IMR-90 (cell line): Measurements from ENCODE around the gene ZEB2. TPM values are rescaled to one million over a fixed set of nuclear protein-coding genes. Genes with fewer than 3 reads are reported as not detected.

Experiments used
- ATAC-seq: fragments of 200-7000 bp; cut with Tn5 transposase; 2 replicates; pipeline ENCODE4 v1.9.1; 2020; ENCODE audit warnings: low read depth, mild to moderate bottlenecking, moderate library complexity
- BruUV-seq: library from RNA; stranded (reverse); fragments of 400-500 nt; replicated peaks from 2 replicates; lab custom pipeline; 2021; lab: Mats Ljungman, UMichigan
- CTCF ChIA-PET: fragments of 300-600 bp; formaldehyde crosslinking; extraction: SDS; loops from one replicate; lab custom pipeline; 2021; ENCODE audit warnings: antibody characterized with exemption; lab: Yijun Ruan, JAX
- POLR2A ChIA-PET: fragments of 300-600 bp; sonication (Branson Sonifier 250); formaldehyde crosslinking; loops from one replicate; lab custom pipeline; 2022; ENCODE audit warnings: antibody characterized with exemption; ENCODE audit not compliant: unreplicated experiment; lab: Charles Lee
- DNase-seq: peaks from one replicate; pipeline ENCODE4 v3.0.0; 2013
- H2AFZ ChIP-seq: replicated peaks from 2 replicates; pipeline ENCODE3; 2013; ENCODE audit warnings: low read length, mild to moderate bottlenecking; ENCODE audit not compliant: poor library complexity
- H2AK5ac ChIP-seq: 2 replicates; pipeline ENCODE4 v1.6.1; 2013; ENCODE audit warnings: low read depth, low read length, inconsistent platforms
- H2AK9ac ChIP-seq: replicated peaks from 2 replicates; pipeline ENCODE3; 2013; ENCODE audit warnings: mild to moderate bottlenecking, low read depth, low read length, moderate library complexity; ENCODE audit not compliant: poor library complexity
- H2BK120ac ChIP-seq: 2 replicates; pipeline ENCODE4 v1.6.1; 2013; ENCODE audit warnings: low read depth, low read length, inconsistent platforms
- H2BK15ac ChIP-seq: 3 replicates; pipeline ENCODE4 v1.6.1; 2013; ENCODE audit warnings: low read depth, low read length, inconsistent platforms
- H2BK20ac ChIP-seq: 2 replicates; pipeline ENCODE4 v1.6.1; 2013; ENCODE audit warnings: low read depth, mild to moderate bottlenecking, inconsistent platforms, low read length, moderate library complexity
- H2BK5ac ChIP-seq: 2 replicates; pipeline ENCODE4 v1.6.1; 2013; ENCODE audit warnings: mild to moderate bottlenecking, low read depth, low read length, inconsistent platforms; ENCODE audit not compliant: poor library complexity, severe bottlenecking
- H3K14ac ChIP-seq: replicated peaks from 2 replicates; pipeline ENCODE4 v1.6.1; 2013; ENCODE audit warnings: low read depth, low read length, inconsistent platforms
- H3K18ac ChIP-seq: 2 replicates; pipeline ENCODE4 v1.6.1; 2013; ENCODE audit warnings: low read depth, low read length, control low read depth
- H3K23ac ChIP-seq: 2 replicates; pipeline ENCODE4 v1.6.1; 2013; ENCODE audit warnings: low read depth, low read length, inconsistent platforms
- H3K27ac ChIP-seq: 2 replicates; pipeline ENCODE4 v1.5.1; 2013; ENCODE audit warnings: mild to moderate bottlenecking, control low read depth, low read length; ENCODE audit not compliant: insufficient read depth
- H3K27me3 ChIP-seq: 2 replicates; pipeline ENCODE4 v1.6.1; 2013; ENCODE audit warnings: low read length; ENCODE audit not compliant: control insufficient read depth, insufficient read depth
- H3K36me3 ChIP-seq: 2 replicates; pipeline ENCODE4 v1.6.1; 2013; ENCODE audit warnings: low read length, mixed read lengths; ENCODE audit not compliant: control insufficient read depth, insufficient read depth
- H3K4ac ChIP-seq: 2 replicates; pipeline ENCODE4 v1.6.1; 2013; ENCODE audit warnings: low read depth, low read length, inconsistent platforms
- H3K4me1 ChIP-seq: 2 replicates; pipeline ENCODE4 v1.6.1; 2013; ENCODE audit warnings: low read length, mixed read lengths; ENCODE audit not compliant: control insufficient read depth, insufficient read depth
- H3K4me2 ChIP-seq: 2 replicates; pipeline ENCODE4 v1.6.1; 2013; ENCODE audit warnings: low read depth, mild to moderate bottlenecking, control low read depth, low read length, moderate library complexity
- H3K4me3 ChIP-seq: 2 replicates; pipeline ENCODE4 v1.5.1; 2013; ENCODE audit warnings: low read depth, mild to moderate bottlenecking, control low read depth, low read length, moderate library complexity; ENCODE audit not compliant: insufficient read depth
- H3K56ac ChIP-seq: 2 replicates; pipeline ENCODE4 v1.6.1; 2013; ENCODE audit warnings: low read length, inconsistent platforms; ENCODE audit not compliant: insufficient read depth; ENCODE audit errors: extremely low read depth
- H3K79me1 ChIP-seq, 2 experiments: 2 replicates each; pipeline ENCODE4 v1.6.1; 2013; ENCODE audit warnings: low read length in 2 of 2, inconsistent platforms in 1 of 2, low read depth in 1 of 2
- H3K9ac ChIP-seq: 2 replicates; pipeline ENCODE4 v1.6.1; 2013; ENCODE audit warnings: low read depth, low read length, control low read depth
- H3K9me1 ChIP-seq: 2 replicates; pipeline ENCODE4 v1.6.1; 2013; ENCODE audit warnings: low read length, inconsistent platforms; ENCODE audit not compliant: insufficient read depth
- H3K9me3 ChIP-seq: 2 replicates; pipeline ENCODE4 v1.6.1; 2013; ENCODE audit warnings: low read length; ENCODE audit not compliant: control insufficient read depth, insufficient read depth
- H4K20me1 ChIP-seq: 2 replicates; pipeline ENCODE4 v1.6.1; 2013; ENCODE audit warnings: low read length, inconsistent platforms; ENCODE audit not compliant: insufficient read depth
- H4K5ac ChIP-seq: 2 replicates; pipeline ENCODE4 v1.6.1; 2013; ENCODE audit warnings: mild to moderate bottlenecking, low read depth, low read length, control low read depth
- H4K8ac ChIP-seq, 2 experiments: 2 replicates each; pipeline ENCODE4 v1.6.1; 2013; ENCODE audit warnings: low read depth in 2 of 2, low read length in 2 of 2, control low read depth in 1 of 2, inconsistent platforms in 1 of 2
- H4K91ac ChIP-seq: 2 replicates; pipeline ENCODE4 v1.6.1; 2013; ENCODE audit warnings: low read depth, low read length, inconsistent platforms; ENCODE audit not compliant: insufficient read depth
- CEBPB ChIP-seq: IDR thresholded peaks from 2 replicates; pipeline ENCODE4 v1.6.1; 2012; ENCODE audit warnings: low read depth, low read length, improper control_type of control experiment
- CHD1 ChIP-seq: IDR thresholded peaks from 2 replicates; pipeline ENCODE4 v1.6.1; 2012; ENCODE audit warnings: low read depth, low read length, improper control_type of control experiment
- MXI1 ChIP-seq: IDR thresholded peaks from 2 replicates; pipeline ENCODE4 v1.6.1; 2012; ENCODE audit warnings: low read depth, mild to moderate bottlenecking, low read length, moderate library complexity, borderline replicate concordance
- NFE2L2 ChIP-seq: fragments of 150-350 bp; IDR thresholded peaks from 2 replicates; pipeline ENCODE4 v1.6.1; 2016; ENCODE audit warnings: low read depth, mild to moderate bottlenecking, low read length
- RCOR1 ChIP-seq: IDR thresholded peaks from 2 replicates; pipeline ENCODE4 v1.6.1; 2012; ENCODE audit warnings: mild to moderate bottlenecking, low read length, improper control_type of control experiment; ENCODE audit not compliant: insufficient replicate concordance
- WGBS, 2 experiments: methylation state at CpG; one replicate each; pipeline versions ENCODE4 v1.1.5 to v1.1.7; 2013; ENCODE audit warnings: missing lambda C conversion rate in 2 of 2; ENCODE audit not compliant: insufficient read length in 1 of 2; ENCODE audit errors: extremely low coverage in 2 of 2; 5-methylcytosine and 5-hydroxymethylcytosine counted together
- dilution Hi-C: fragments of 300-500 bp; cut with HindIII; formaldehyde crosslinking; loops from one replicate; pipeline ENCODE4 v1.14.3; 2018; ENCODE audit warnings: low sequenced_read_pairs; ENCODE audit not compliant: unreplicated experiment
- in situ Hi-C: fragments of 300-500 bp; cut with MboI; formaldehyde crosslinking; loops from 3 replicates; pipeline ENCODE4 v1.14.3; 2019; ENCODE audit warnings: low sequenced_read_pairs, inconsistent platforms, mixed read lengths
- intact Hi-C: fragments of 100-400 bp; cut with micrococcal nuclease; formaldehyde crosslinking; loops from 2 replicates; pipeline ENCODE4 v1.10.0; 2022
- polyA plus RNA-seq, 3 experiments: library from polyadenylated mRNA; depleted of rRNA; stranded (reverse); fragments of >200 nt; gene quantifications; 2 replicates each; pipeline ENCODE4 v1.2.3, GENCODE V29; 2012; ENCODE audit warnings: low replicate concordance in 1 of 3
- total RNA-seq: library from RNA; depleted of rRNA; stranded (reverse); fragments of >200 nt; gene quantifications from 2 replicates; pipeline ENCODE4 v1.2.3, GENCODE V29; 2012
- TF ChIP-seq, protein P1 (sequence below): conservative IDR thresholded peaks from 2 replicates; pipeline ENCODE4 v1.5.1; 2012; ENCODE audit warnings: mild to moderate bottlenecking, low read depth, low read length, improper control_type of control experiment
- TF ChIP-seq, protein P2 (sequence below): fragments of 150-350 bp; IDR thresholded peaks from 2 replicates; pipeline ENCODE4 v1.6.1; 2017; ENCODE audit warnings: mild to moderate bottlenecking, antibody characterized with exemption, low read length, low read depth

ZEB2 gene
- total and polyA plus RNA-seq, 2 of the 4 experiments (the other 2 are of a cell fraction), result 22.4 to 50.9 TPM

DNA sequence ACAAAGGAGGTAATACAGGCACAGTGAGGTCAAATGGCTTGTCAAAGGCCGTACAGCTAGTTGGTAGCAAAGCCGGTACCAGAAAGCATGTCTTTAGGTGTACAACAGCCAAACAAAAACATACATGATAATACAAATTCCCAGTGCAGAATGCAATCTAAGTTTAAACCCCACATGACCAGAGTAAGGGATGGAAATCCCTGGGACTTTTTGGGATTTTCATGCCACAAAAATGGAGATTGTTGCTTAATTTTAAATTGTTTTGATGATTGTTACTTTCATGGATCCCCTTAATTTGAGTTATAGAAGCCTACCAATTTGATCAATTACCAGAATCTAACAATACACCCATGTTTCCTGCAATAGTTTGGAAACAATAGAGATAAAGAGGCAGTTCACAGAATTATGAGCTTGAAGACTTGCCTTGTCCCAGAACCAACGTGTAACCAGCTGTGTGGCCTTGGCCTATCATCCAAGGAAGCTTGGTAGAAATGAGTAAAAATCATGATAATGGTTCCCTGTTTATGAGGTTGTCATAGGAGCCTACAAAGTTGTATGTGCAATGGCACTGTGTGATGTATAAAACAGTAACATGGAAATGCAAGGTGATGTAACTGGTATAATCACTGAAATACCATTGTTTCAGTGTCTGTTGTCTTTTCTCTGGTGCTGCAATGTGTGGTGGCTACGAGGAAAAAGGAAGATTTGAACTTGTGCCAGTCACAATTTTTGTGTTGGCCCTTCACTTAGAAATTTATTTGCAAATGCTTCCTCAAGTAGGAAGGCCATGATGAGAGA is 85.3 kb downstream of the ZEB2 start:
- WGBS, 2 experiments, result 93% methylated on average over 2 of the region's 4 CpGs; no CpG with 5 or more reads in 1 of the 2 experiments
- no peak overlapping the region for H2BK20ac ChIP-seq
- ChIA-PET CTCF (no interaction called here), POLR2A (no interaction called here)
- no TSS peak for BruUV-seq
- no peak for ATAC-seq
- intact Hi-C loops, result no loop called here
- dilution Hi-C loops, result no loop called here
- H3K14ac ChIP-seq, result no peak overlapping the region
- H3K4me3 ChIP-seq, result no peak overlapping the region
- no peak overlapping the region for H2BK15ac ChIP-seq
- H3K27ac ChIP-seq, result no peak overlapping the region
- H4K8ac ChIP-seq, result no peak overlapping the region
- peaks cover 3% of the 10 kb centered on the region for H3K9me1 ChIP-seq
- no peaks in the 10 kb centered on the region for H3K27me3 ChIP-seq
- no peak overlapping the region for H3K56ac ChIP-seq
- H3K23ac ChIP-seq, result no peak overlapping the region
- H4K5ac ChIP-seq, result no peak overlapping the region
- H2AFZ ChIP-seq, result no peak overlapping the region
- H2AK9ac ChIP-seq, result no peak overlapping the region
- no peaks in the 10 kb centered on the region for H3K9me3 ChIP-seq
- no peak overlapping the region for H3K4ac ChIP-seq
- H3K18ac ChIP-seq, result no peak overlapping the region
- peaks cover 6% of the 10 kb centered on the region for H3K36me3 ChIP-seq
- peaks cover 14% of the 10 kb centered on the region for H3K4me1 ChIP-seq
- H2BK120ac ChIP-seq, result no peak overlapping the region
- no peak overlapping the region for H4K91ac ChIP-seq
- H3K9ac ChIP-seq, result no peak overlapping the region
- in situ Hi-C loops, result no loop called here
- no peak overlapping the region for H3K4me2 ChIP-seq
- TF ChIP-seq MXI1, result no peak
- TF ChIP-seq, protein P1, sequence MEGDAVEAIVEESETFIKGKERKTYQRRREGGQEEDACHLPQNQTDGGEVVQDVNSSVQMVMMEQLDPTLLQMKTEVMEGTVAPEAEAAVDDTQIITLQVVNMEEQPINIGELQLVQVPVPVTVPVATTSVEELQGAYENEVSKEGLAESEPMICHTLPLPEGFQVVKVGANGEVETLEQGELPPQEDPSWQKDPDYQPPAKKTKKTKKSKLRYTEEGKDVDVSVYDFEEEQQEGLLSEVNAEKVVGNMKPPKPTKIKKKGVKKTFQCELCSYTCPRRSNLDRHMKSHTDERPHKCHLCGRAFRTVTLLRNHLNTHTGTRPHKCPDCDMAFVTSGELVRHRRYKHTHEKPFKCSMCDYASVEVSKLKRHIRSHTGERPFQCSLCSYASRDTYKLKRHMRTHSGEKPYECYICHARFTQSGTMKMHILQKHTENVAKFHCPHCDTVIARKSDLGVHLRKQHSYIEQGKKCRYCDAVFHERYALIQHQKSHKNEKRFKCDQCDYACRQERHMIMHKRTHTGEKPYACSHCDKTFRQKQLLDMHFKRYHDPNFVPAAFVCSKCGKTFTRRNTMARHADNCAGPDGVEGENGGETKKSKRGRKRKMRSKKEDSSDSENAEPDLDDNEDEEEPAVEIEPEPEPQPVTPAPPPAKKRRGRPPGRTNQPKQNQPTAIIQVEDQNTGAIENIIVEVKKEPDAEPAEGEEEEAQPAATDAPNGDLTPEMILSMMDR, result no peak
- no peak for TF ChIP-seq CEBPB
- TF ChIP-seq CHD1, result no peak
- TF ChIP-seq, protein P2, sequence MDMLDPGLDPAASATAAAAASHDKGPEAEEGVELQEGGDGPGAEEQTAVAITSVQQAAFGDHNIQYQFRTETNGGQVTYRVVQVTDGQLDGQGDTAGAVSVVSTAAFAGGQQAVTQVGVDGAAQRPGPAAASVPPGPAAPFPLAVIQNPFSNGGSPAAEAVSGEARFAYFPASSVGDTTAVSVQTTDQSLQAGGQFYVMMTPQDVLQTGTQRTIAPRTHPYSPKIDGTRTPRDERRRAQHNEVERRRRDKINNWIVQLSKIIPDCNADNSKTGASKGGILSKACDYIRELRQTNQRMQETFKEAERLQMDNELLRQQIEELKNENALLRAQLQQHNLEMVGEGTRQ, result no peak
- TF ChIP-seq NFE2L2, result no peak
- no peak for TF ChIP-seq RCOR1
- H2AK5ac ChIP-seq, result no peak overlapping the region
- no peak overlapping the region for H2BK5ac ChIP-seq
- DNase-seq, result no peak
- peaks cover 39 to 51% of the 10 kb centered on the region in 2 experiments for H3K79me1 ChIP-seq
- peaks cover 11% of the 10 kb centered on the region; the same call in 1 of the 2 replicates for H4K20me1 ChIP-seq
